ENCODE data around the gene XKR7. TPM values are rescaled to one million over a fixed set of nuclear protein-coding genes. Genes with fewer than 3 reads are reported as not detected.

The XKR7 gene
- total RNA-seq, 2 experiments from 2014 or later = 0.02 TPM; not detected in 1

DNA sequence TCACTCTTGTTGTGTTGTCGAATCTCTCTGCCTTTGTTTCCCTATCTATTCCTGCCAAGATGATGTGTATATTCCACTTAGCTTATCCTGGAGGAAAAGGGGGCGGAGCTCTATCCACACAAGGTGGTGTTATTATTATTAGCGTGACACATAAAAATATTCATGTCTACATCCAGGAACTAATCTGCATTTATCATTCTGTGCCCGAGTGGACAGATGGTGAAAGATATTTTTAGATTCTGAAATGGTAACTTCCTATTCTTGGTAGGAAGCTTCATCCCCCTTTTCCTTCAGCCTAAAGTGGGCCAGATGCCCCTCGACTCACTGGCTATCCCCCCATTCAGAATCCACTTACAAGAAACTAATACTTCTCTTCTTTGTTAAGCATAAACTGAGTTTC is 2.0 kb downstream of the XKR7 start:
- CTCF ChIA-PET = interaction anchor here (0.6 to 0.8 kb wide), 2 partner anchors 11 to 62 kb away, joined by 3 read pairs; no protein-coding TSS in a partner anchor
- POLR2A ChIA-PET = no interaction called here

DNA sequence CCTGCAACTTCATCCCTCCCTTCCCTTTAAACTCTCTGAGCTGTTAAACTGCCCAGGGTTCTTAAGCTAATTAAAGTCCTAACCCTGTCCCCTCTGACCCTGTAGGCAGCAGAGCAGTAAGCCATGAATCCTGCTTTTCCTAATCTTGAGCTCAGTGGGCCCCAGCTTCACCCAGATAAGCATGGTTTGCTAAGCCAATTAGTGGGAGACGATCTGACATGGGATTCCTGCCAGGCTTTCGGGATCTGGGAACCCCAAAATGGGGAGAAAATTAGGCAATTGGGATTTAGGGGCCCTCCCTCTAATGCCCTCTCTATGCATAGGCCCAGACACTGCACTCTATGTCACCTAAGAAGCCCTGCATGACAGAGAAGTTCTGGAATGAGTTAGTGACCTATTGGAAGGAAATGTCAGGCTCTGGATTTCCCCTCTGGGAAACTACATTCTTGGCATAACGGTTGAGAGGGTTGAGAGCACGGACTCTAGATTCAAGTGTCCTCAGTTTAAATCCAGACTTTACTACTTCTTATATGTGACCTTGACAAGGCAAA is 4.6 kb downstream of the XKR7 start:
- ChIA-PET CTCF (interaction anchor here (0.5 to 1.9 kb wide), 2 partner anchors 59 to 92 kb away, joined by 4 to 8 read pairs; no protein-coding TSS in a partner anchor), POLR2A (no interaction called here)

DNA sequence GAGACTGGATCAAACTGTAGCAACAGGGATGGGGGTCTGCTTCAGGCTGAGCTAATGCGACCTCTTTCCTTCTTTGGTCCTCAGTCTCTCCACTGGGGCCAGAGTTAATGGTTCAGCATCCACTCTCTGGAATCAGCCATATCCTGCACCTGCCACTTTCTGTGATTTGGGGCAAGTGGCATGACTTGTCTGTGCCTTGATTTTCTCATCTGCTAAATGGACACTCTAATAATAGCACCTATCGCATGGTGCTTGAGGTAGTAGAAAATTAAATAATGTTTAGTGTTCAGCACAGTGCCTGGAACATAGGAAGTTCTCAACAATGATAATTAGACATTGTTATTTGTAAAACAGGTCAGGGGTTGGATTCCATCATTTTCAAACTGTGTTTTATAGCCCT is 6.3 kb downstream of the XKR7 start:
- ChIA-PET POLR2A (no interaction called here), CTCF (no interaction called here)

DNA sequence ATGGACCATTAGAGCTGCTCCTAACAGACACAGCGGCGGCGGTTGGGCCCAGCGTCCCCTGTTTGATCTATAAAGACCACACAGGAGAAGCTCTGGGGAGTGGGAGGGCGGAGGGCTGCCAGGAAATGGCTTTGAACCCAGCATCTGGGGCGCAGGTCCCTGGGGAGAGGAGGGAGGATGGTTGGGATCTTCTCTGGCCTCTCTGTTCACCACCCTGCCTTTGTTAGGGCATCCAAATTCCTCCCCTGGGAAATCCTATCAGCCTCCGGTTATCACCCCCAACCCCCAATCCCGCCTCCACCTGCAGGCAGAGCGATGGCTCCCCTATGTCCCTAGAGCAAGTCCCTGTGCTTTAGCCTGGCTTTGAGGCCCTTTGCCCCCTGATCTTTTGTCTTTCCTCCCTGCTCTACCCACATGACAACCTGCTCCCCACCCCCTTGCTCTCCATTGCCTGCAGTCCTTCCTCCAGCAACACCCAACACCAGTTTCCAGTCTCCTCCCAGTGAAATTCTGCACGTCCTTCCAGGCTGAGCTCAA is 7.1 kb downstream of the XKR7 start:
- ChIA-PET POLR2A (no interaction called here), CTCF (no interaction called here)

- CTCF ChIA-PET = no interaction called here
- POLR2A ChIA-PET = no interaction called here
These were observed 7.9 kb downstream of the XKR7 start for GRCh38 chr20:31975874-31976273.

GRCh38 chr20:31977080-31977479 is 9.1 kb downstream of the XKR7 start:
- ChIA-PET POLR2A (no interaction called here), CTCF (no interaction called here)

- ChIA-PET POLR2A (no interaction called here), CTCF (no interaction called here)
These were observed 11.9 kb downstream of the XKR7 start for GRCh38 chr20:31979713-31980426.

DNA sequence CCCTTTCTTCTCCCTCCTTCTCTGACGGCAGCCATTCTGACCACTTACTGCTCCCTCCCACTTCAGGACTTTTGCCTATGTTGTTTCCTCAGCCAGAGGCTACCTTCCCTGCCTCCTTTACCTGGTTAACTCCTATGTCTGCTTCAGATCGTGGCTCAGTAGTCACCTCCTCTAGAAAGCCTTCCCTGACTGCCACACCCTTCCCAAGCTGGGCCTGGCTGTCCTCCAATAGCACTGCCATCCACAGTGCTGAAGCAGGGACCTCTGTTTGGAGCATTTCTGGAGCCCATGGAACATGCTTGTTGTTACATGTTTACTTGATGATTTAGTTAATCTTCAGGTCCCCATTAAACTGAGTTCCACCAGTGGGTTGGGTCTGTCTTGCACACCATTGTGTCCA is 13.8 kb downstream of the XKR7 start:
- POLR2A ChIA-PET = no interaction called here
- CTCF ChIA-PET = no interaction called here

GRCh38 chr20:31984981-31985471 is 17.1 kb downstream of the XKR7 start:
- ChIA-PET POLR2A (no interaction called here), CTCF (no interaction called here)

DNA sequence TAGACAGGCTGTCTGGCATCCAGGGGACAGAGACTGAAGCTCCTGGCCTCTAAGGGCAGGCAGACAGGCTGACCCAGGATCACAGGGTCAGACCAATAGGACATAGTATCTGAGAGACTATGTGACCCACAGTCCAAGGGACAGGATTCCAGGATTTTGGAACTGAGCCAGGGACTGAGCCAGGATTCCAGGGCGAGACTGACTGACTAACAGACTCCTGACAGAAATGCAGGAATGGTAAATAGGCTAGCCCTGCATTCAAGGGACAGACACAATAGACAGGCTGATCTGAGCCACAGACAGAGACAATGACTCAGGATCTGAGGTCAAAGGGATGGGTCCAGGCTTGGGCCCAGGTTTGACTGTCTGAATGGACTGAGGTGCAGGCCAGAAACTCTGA is 19.8 kb downstream of the XKR7 start:
- ChIA-PET CTCF (no interaction called here), POLR2A (no interaction called here)

DNA sequence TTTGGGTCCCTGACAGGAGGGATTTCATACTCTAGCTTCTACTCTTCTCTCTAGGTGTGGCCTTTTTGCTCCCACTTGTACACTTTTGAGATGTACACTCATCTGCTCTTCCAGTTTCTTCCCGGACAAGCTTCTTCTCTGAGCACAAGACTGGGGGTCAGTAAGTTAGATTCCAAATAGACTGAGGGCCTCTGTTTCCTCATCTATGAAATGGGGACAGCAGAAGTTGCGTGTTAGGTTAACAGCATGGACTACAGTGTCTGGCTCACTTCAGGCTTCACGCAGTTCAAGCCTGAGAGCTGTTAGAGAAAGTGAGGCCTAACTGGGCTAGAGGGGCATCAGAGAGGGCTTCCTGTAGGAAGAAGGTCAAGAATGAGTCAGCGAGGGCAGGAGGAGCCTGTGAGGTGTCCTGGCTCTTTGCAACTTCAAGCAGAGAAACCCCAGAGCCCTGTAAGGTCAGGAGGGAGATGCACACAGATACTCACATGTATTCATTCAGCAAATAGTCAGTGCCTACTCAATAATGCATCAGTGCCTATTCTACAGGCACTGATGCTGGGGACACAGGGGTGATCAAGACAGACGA is 20.6 kb downstream of the XKR7 start:
- ChIA-PET POLR2A (no interaction called here), CTCF (no interaction called here)

- ChIA-PET CTCF (no interaction called here), POLR2A (no interaction called here)
These were observed 21.2 kb downstream of the XKR7 start for GRCh38 chr20:31989030-31989645.

- ChIA-PET POLR2A (no interaction called here), CTCF (interaction anchor here (0.8 kb wide), 1 partner anchor 138 kb away, joined by 3 read pairs; no protein-coding TSS in a partner anchor)
These were observed 22.8 kb downstream of the XKR7 start for GRCh38 chr20:31990641-31991338.

- ChIA-PET POLR2A (no interaction called here), CTCF (interaction anchor here (0.8 kb wide), 1 partner anchor 139 kb away, joined by 3 read pairs; no protein-coding TSS in a partner anchor)
These were observed 23.4 kb downstream of the XKR7 start for GRCh38 chr20:31991339-31991705.

GRCh38 chr20:31992086-31992485 is 24.1 kb downstream of the XKR7 start:
- ChIA-PET CTCF (no interaction called here), POLR2A (no interaction called here)

- ChIA-PET POLR2A (no interaction called here), CTCF (no interaction called here)
These were observed 29.0 kb downstream of the XKR7 start for GRCh38 chr20:31996996-31997395.

DNA sequence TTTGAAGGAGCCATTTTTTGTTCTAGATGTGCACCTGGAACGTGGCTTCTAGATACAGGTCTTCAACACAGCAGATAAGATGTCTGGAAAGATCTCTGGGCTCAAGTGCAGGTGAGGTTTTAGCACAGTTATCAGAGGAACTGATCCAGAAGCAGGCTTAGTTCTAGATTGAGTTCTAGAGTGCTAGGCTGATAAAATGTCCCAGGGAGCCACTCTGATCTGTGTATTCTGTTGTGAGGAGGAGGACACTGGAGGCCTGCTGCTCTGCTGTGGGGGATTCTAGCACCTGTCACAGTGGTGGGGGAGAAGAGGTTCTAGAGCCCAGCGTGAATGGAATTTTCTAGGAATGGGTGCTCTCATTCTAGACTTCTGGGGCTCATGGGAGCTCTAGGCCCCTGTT is 30.3 kb downstream of the XKR7 start:
- CTCF ChIA-PET = no interaction called here
- POLR2A ChIA-PET = no interaction called here

DNA sequence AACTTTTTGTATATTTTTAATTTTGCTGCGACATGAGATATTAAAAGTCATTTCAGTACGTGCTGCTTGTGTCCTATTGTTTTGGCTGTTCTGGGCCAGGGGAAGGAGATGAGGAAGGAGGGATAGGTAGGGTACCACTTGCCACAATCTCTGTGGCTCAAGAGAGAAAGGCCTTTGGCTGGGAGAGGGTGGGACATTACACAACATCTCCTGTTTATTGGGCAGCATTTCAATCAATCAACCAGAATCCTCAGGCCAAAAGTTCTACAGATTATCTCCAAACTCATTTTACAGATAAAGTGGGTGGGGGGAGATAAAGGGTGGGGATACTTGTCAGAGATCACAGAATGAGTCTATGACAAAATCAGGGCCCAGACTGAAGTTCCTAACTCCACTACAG is 35.4 kb downstream of the XKR7 start:
- CTCF ChIA-PET = no interaction called here
- POLR2A ChIA-PET = no interaction called here

- ChIA-PET CTCF (interaction anchor here (0.5 kb wide), 1 partner anchor 741 kb away, joined by 4 read pairs; no protein-coding TSS in a partner anchor), POLR2A (no interaction called here)
These were observed 37.0 kb downstream of the XKR7 start for GRCh38 chr20:32004963-32005362.

DNA sequence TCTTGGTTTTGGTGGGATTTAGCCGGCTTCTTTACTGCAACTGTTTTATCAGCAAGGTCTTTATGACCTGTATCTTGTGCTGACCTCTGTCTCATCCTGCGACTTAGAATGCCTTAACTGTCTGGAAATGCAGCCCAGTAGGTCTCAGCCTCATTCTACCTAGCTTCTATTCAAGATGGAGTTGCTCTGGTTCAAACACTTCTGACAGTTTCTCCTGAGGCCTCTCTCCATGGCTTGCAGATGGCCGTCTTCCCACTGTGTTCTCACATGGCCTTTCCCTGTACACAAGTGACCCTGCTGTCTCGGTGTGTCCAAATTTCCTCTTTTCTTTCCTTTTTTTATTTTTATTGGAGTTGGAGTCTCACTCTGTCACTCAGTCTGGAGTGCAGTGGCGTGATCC is 38.1 kb downstream of the XKR7 start:
- ChIA-PET POLR2A (no interaction called here), CTCF (interaction anchor here (0.6 kb wide), 1 partner anchor 90 kb away, joined by 4 read pairs; no protein-coding TSS in a partner anchor)
